ENCODE measurements around the gene EIF4G3.
A peak's percentile ranks its signal among the peaks of the same experiment; 100 is the strongest.
"Not testable (repeated sequence)": the region's sequence is repeated elsewhere in the genome, so short reads cannot be mapped to it uniquely, and the experiment has no call there.

The EIF4G3 gene

GRCh38 chr1:21198929-21199328, 22.2 kb upstream of the EIF4G3 start:
- Mint-ChIP-seq H3K4me3 (no peak overlapping the region), H3K27me3 (peaks cover 20% of the 10 kb centered on the region), H3K4me1 (no peaks in the 10 kb centered on the region), H3K9me3 (no peaks in the 10 kb centered on the region), H3K36me3 (no peaks in the 10 kb centered on the region), H3K27ac (no peak overlapping the region)
- ATAC-seq: no peak

DNA sequence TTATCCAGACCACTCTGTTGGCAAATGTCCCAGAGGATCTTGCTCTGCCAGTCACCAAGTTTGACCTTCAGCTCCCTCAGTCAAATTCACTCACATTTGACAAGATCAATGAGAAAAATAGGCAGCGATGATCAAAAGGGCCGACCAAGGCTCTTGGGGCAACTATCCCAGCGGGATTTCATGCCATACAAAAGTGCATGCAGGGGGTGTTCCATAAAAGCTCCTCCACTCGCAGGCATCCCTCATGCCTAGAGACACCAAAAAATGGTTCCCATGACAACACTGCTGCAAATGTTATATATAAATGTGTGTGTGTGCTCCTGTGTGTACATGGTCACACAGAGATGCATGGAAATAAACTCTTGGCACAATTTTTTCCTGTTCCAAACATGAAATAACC, 16.2 kb upstream of the EIF4G3 start:
- no peaks in the 10 kb centered on the region for H3K36me3 Mint-ChIP-seq
- H3K27me3 Mint-ChIP-seq: peaks cover 21% of the 10 kb centered on the region
- no peaks in the 10 kb centered on the region for H3K9me3 Mint-ChIP-seq
- no peaks in the 10 kb centered on the region for H3K4me1 Mint-ChIP-seq
- ATAC-seq: no peak
- no peak overlapping the region for H3K4me3 Mint-ChIP-seq
- H3K27ac Mint-ChIP-seq: no peak overlapping the region

DNA sequence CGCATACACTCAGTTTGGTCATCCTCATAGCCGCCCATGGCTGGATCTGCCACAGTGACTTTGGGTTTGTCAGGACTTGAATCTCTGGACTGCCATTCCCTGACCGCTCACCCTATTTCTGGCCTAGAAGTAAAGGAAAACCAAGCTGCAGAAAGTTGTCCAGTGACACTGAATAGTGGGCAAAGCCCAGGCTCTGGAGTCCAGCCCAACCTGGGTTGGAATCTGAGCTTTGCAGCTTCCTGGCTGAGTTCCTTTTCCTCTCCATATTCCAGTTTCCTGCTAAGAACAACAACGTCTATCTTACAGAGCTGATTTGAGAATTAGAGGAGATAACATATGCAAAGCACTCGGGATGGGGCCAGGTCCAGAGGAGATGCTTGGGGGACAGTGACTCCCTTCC, 15.6 kb upstream of the EIF4G3 start:
- Mint-ChIP-seq H3K4me3 (no peak overlapping the region), H3K9me3 (no peaks in the 10 kb centered on the region), H3K27ac (no peak overlapping the region), H3K4me1 (no peaks in the 10 kb centered on the region), H3K36me3 (no peaks in the 10 kb centered on the region), H3K27me3 (peaks cover 21% of the 10 kb centered on the region)
- no peak for ATAC-seq

DNA sequence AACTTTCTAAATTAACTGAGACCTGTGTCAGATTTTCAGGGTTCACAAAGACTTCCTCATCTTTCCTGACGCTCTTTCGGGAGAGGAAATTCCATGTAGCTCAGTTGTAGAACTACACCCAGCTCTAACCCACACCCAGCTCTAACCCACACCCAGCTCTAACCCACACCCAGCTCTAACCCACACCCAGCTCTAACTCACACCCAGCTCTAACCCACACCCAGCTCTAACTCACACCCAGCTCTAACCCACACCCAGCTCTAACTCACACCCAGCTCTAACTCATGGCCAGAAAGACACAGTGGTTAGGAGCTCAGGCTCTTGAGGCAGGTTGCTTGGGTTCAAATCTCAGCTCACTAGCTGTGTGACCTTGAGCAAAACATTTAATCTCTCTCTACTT, 14.1 kb upstream of the EIF4G3 start:
- H3K4me1 Mint-ChIP-seq, H3K4me3 Mint-ChIP-seq, H3K36me3 Mint-ChIP-seq, ATAC-seq, H3K27ac Mint-ChIP-seq, H3K9me3 Mint-ChIP-seq: not testable (repeated sequence)
- peaks cover 12% of the 10 kb centered on the region for H3K27me3 Mint-ChIP-seq

DNA sequence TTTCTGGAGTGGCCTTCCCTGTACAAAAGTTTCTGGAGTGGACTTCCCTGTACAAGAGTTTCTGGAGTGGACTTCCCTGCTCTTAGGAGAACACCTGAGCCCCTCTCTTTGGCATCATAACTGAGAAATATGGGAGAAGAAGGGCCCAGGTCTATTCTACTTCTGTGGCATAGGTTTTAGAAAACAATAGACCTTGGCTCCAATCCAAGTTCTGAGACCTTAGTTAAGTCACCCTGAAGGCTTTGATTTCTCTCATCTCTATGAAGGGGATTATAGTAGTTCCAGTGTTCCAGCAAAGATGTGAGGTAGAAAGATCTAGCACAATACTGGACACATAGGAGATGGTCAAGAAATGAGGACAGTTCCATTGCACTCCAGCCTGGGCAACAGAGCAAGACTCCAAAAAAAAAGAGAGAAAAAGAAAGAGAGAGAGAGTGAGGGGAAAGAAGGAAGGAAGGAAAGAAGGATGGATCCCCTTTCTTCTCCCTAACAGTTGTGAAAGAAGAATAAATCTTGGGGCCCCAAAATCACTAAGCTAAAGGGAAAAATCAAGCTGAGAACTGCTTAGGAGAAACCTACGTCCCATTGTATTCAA, 13.3 kb upstream of the EIF4G3 start:
- Mint-ChIP-seq H3K36me3 (no peaks in the 10 kb centered on the region), H3K4me3 (no peak overlapping the region), H3K4me1 (no peaks in the 10 kb centered on the region), H3K27ac (no peak overlapping the region), H3K9me3 (no peaks in the 10 kb centered on the region), H3K27me3 (peaks cover 12% of the 10 kb centered on the region)
- no peak for ATAC-seq

- Mint-ChIP-seq H3K9me3 (no peaks in the 10 kb centered on the region), H3K27ac (no peak overlapping the region), H3K36me3 (no peaks in the 10 kb centered on the region), H3K4me1 (peaks cover 4% of the 10 kb centered on the region), H3K27me3 (peaks cover 12% of the 10 kb centered on the region), H3K4me3 (no peak overlapping the region)
- ATAC-seq: no peak
These were observed 12.7 kb upstream of the EIF4G3 start for GRCh38 chr1:21189421-21189820.

DNA sequence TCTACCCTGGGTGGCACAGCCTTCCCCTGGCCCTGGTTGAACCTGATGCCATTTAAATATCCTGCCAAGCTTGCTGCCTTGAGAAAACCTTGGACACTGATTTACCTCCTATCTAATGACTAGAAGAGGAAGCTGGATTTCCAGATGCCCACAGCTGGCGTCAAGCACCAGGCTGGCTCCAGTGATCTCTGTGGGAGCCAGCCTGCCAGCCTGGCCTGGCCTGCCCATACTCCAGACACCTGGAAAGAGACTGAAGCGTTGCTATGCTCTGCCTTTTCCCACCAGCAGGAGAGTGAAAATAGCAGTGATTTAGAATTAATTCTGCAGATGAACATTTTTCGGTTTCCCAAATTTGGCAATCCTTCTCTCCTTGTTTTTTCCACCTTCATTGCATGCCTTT, 11.5 kb upstream of the EIF4G3 start:
- no peaks in the 10 kb centered on the region for H3K9me3 Mint-ChIP-seq
- ATAC-seq: no peak
- no peaks in the 10 kb centered on the region for H3K36me3 Mint-ChIP-seq
- H3K4me1 Mint-ChIP-seq: peaks cover 16% of the 10 kb centered on the region
- H3K4me3 Mint-ChIP-seq: no peak overlapping the region
- peaks cover 6% of the 10 kb centered on the region for H3K27me3 Mint-ChIP-seq
- H3K27ac Mint-ChIP-seq: no peak overlapping the region

DNA sequence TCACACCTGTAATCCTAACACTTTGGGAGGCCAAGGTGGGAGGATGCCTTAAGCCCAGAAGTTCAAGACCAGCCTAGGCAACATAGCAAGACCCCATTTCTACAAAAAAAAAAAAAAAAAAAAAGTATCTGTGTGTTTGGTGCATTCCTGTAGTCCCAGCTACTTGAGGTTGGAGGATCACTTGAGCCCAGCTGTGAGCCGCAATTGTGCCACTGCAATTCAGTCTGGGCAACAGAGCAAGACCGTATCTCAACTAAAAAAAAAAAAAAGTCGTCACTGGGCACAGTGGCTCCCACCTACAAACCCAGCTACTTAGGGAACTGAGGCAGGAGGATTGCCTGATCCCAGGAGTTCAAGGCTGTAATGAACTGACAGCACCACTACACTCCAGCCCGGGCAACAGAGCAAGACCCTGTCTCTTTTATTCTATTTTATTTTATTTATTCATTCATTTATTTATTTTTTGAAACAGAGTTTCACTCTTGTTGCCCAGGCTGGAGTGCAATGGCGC, 8.6 kb upstream of the EIF4G3 start:
- ATAC-seq: no peak
- Mint-ChIP-seq H3K27me3 (no peaks in the 10 kb centered on the region), H3K27ac (no peak overlapping the region), H3K4me1 (peaks cover 28% of the 10 kb centered on the region), H3K36me3 (no peaks in the 10 kb centered on the region), H3K9me3 (no peaks in the 10 kb centered on the region), H3K4me3 (no peak overlapping the region)

DNA sequence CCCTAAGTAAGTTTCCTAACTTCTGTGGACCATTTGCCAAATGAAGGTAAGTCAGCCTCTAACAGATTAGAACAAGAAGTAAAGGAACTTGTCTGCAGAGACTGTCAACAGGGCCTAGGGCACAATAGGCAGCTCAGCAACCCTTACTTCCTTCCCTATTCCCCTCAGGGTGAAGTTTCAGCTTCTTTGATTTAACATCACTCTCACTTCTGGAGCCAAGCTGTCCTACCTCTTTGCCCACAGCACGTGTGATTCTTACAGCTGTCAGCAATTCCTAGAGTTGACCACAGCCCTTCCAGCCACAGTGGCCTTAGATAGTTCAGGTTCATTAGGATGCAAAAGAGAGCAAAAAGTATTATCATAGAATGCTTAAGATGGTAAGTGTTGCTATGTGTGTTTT, 7.6 kb upstream of the EIF4G3 start:
- Mint-ChIP-seq H3K9me3 (no peaks in the 10 kb centered on the region), H3K4me3 (no peak overlapping the region), H3K27me3 (no peaks in the 10 kb centered on the region), H3K36me3 (no peaks in the 10 kb centered on the region), H3K4me1 (peaks cover 28% of the 10 kb centered on the region), H3K27ac (no peak overlapping the region)
- peak; percentile 88 for ATAC-seq

DNA sequence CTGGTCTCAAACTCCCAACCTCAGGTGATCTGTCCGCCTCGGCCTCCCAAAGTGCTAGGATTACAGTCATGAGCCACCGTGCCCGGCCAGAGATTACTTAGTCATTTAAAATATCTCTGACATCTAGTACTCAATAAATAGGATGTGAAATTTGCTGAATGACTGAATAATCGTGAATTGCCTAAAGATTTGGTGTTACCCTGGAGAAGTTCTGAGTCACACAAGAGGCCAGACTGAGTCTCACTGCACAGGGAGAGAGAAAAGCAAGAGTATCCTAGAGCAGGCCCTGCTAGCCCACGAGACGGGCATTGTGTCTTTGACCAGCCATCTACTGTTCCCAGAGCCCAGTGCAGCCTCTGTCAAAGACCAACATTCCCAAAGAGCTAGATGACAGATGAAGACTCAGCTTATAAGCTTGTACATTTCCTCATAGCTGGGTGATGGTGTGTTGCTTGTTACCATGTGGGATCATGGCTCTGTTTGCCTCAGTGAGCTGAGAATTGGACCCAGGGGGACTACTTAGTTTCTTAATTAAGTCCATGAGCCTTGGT, 5.6 kb upstream of the EIF4G3 start:
- Mint-ChIP-seq H3K27me3 (no peaks in the 10 kb centered on the region), H3K36me3 (no peaks in the 10 kb centered on the region), H3K9me3 (no peaks in the 10 kb centered on the region), H3K4me1 (peaks cover 28% of the 10 kb centered on the region), H3K4me3 (no peak overlapping the region), H3K27ac (no peak overlapping the region)
- peak; percentile 51 for ATAC-seq

DNA sequence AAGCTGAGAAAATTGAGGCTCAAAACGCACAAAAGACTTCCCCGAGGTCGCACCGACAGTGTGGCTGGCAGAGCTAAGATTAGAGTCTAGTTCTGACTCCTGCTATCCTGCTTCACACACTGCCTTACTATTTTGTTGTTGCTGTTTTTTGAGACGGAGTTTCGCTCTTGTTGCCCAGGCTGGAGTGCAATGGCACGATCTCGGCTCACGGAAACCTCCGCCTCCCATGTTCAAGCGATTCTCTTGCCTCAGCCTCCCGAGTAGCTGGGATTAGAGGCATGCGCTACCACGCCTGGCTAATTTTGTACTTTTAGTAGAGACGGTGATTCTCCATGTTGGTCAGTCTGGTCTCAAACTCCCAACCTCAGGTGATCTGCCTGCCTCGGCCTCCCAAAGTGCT, 1.6 kb upstream of the EIF4G3 start:
- H3K36me3 Mint-ChIP-seq, H3K27ac Mint-ChIP-seq, ATAC-seq, H3K27me3 Mint-ChIP-seq, H3K9me3 Mint-ChIP-seq, H3K4me3 Mint-ChIP-seq: not testable (repeated sequence)
- peaks cover 32% of the 10 kb centered on the region for H3K4me1 Mint-ChIP-seq

GRCh38 chr1:21175670-21176581, 771 bp downstream of the EIF4G3 start:
- Mint-ChIP-seq H3K27me3 (no peaks in the 10 kb centered on the region), H3K4me1 (peaks cover 33% of the 10 kb centered on the region), H3K36me3 (peaks cover 16% of the 10 kb centered on the region), H3K9me3 (no peaks in the 10 kb centered on the region), H3K27ac (peak overlapping the region; percentile 94), H3K4me3 (peak overlapping the region; percentile 98)
- ATAC-seq: peak; percentile 67

DNA sequence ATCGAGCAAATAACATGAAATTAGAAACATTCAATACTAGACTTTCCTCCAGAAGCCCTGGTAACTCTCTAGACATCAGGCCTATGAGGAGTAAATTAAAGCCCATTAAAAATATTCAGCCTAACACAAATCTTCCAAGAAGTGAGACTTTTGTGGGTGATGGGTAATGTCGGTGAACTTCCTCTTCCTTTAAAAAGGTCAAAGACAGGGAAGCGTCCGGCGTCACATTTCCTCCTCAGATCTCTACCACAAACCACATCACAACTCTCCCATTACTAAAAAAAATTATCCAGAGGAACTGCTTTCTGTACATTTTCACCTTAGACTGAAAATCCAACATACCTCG, 1.4 kb downstream of the EIF4G3 start:
- no peaks in the 10 kb centered on the region for H3K9me3 Mint-ChIP-seq
- H3K4me3 Mint-ChIP-seq: peak overlapping the region; percentile 98
- peak; percentile 21 for ATAC-seq
- peaks cover 33% of the 10 kb centered on the region for H3K4me1 Mint-ChIP-seq
- peaks cover 19% of the 10 kb centered on the region for H3K36me3 Mint-ChIP-seq
- H3K27ac Mint-ChIP-seq: peak overlapping the region; percentile 94
- no peaks in the 10 kb centered on the region for H3K27me3 Mint-ChIP-seq

- Mint-ChIP-seq H3K27me3 (no peaks in the 10 kb centered on the region), H3K9me3 (no peaks in the 10 kb centered on the region), H3K27ac (peak overlapping the region; percentile 94), H3K4me3 (peak overlapping the region; percentile 98), H3K36me3 (peaks cover 21% of the 10 kb centered on the region), H3K4me1 (peaks cover 33% of the 10 kb centered on the region)
- no peak for ATAC-seq
These were observed 1.9 kb downstream of the EIF4G3 start for GRCh38 chr1:21174654-21175323.

GRCh38 chr1:21174230-21174629, 2.5 kb downstream of the EIF4G3 start:
- peaks cover 33% of the 10 kb centered on the region for H3K4me1 Mint-ChIP-seq
- ATAC-seq: no peak
- peak overlapping the region; percentile 98 for H3K4me3 Mint-ChIP-seq
- peaks cover 21% of the 10 kb centered on the region for H3K36me3 Mint-ChIP-seq
- no peaks in the 10 kb centered on the region for H3K27me3 Mint-ChIP-seq
- H3K9me3 Mint-ChIP-seq: no peaks in the 10 kb centered on the region
- H3K27ac Mint-ChIP-seq: peak overlapping the region; percentile 94
